Endothelial cell of umbilical vein (primary cell): Measurements from ENCODE around the gene USP43. TPM values are rescaled to one million over a fixed set of nuclear protein-coding genes. Genes with fewer than 3 reads are reported as not detected.
"Not testable (repeated sequence)": the region's sequence is repeated elsewhere in the genome, so short reads cannot be mapped to it uniquely, and the experiment has no call there.

Experiments used
- BruUV-seq: library from RNA; stranded (reverse); fragments of 400-500 nt; replicated peaks from 2 replicates; lab custom pipeline; 2021; lab: Mats Ljungman, UMichigan
- CTCF ChIA-PET: fragments of 300-600, 350-600 bp; sonication (Branson Sonifier 250); formaldehyde crosslinking; loops from one replicate; lab custom pipeline; 2021; ENCODE audit warnings: antibody characterized with exemption, inconsistent platforms; lab: Charles Lee
- POLR2A ChIA-PET: fragments of 300-600, 350-600 bp; sonication (Branson Sonifier 250); formaldehyde crosslinking; loops from one replicate; lab custom pipeline; 2021; ENCODE audit warnings: antibody characterized with exemption, inconsistent platforms; lab: Charles Lee
- DNase-seq: peaks from one replicate; pipeline ENCODE4 v3.0.0-alpha.2; 2011; ENCODE audit warnings: low read depth, low spot score
- FAIRE-seq: peaks from 2 replicates; lab custom pipeline; 2011; peaks lifted over from hg19 to GRCh38; lab: Jason Lieb, UNC
- H2AFZ ChIP-seq: 2 replicates; pipeline ENCODE4 v1.6.0; 2012; ENCODE audit warnings: low read depth, low read length, control low read depth, inconsistent platforms
- H3K27ac ChIP-seq: 2 replicates; pipeline ENCODE4 v1.5.1; 2011; ENCODE audit warnings: low read depth, mild to moderate bottlenecking, control low read depth, low read length, moderate library complexity; ENCODE audit not compliant: insufficient read depth
- H3K27me3 ChIP-seq, 2 experiments: 2 replicates each; pipeline versions ENCODE4 v1.6.0 to v1.6.1; 2011; ENCODE audit warnings: low read length in 2 of 2, mixed read lengths in 1 of 2; ENCODE audit not compliant: control insufficient read depth in 2 of 2, insufficient read depth in 2 of 2
- H3K36me3 ChIP-seq, 2 experiments: 2 replicates in 1 of 2; 3 replicates in 1 of 2; pipeline ENCODE4 v1.5.1; 2011; ENCODE audit warnings: low read length in 2 of 2, mild to moderate bottlenecking in 1 of 2, moderate library complexity in 1 of 2; ENCODE audit not compliant: control insufficient read depth in 2 of 2, insufficient read depth in 2 of 2; ENCODE audit errors: extremely low read depth in 1 of 2
- H3K4me1 ChIP-seq: 3 replicates; pipeline ENCODE4 v1.5.1; 2011; ENCODE audit warnings: mild to moderate bottlenecking, low read length; ENCODE audit not compliant: control insufficient read depth, insufficient read depth; ENCODE audit errors: extremely low read depth
- H3K4me2 ChIP-seq: 2 replicates; pipeline ENCODE4 v1.6.1; 2011; ENCODE audit warnings: low read length, control low read depth, mixed read lengths; ENCODE audit not compliant: insufficient read depth
- H3K4me3 ChIP-seq, 3 experiments: fragments of 200-600 bp in 1 of 3; sonication (generic), shearing (Covaris generic) in 1 of 3; replicated peaks in 1 of 3; 2 replicates each; pipeline ENCODE4 v1.5.1; 2011 to 2016; ENCODE audit warnings: control low read depth in 3 of 3, low read length in 3 of 3, mild to moderate bottlenecking in 2 of 3, inconsistent platforms in 1 of 3, low read depth in 1 of 3, moderate library complexity in 1 of 3; ENCODE audit not compliant: insufficient read depth in 1 of 3
- H3K79me2 ChIP-seq: 2 replicates; pipeline ENCODE4 v1.6.0; 2012; ENCODE audit warnings: low read length, inconsistent platforms; ENCODE audit not compliant: control insufficient read depth, insufficient read depth
- H3K9ac ChIP-seq: replicated peaks from 2 replicates; pipeline ENCODE3; 2011; ENCODE audit warnings: low read length, control low read depth; ENCODE audit not compliant: insufficient read depth; ENCODE audit errors: extremely low read depth
- H3K9me1 ChIP-seq: replicated peaks from 3 replicates; pipeline ENCODE4 v1.6.0; 2011; ENCODE audit warnings: mild to moderate bottlenecking, low read length; ENCODE audit not compliant: control insufficient read depth, insufficient read depth; ENCODE audit errors: extremely low read depth
- H3K9me3 ChIP-seq: replicated peaks from 2 replicates; pipeline ENCODE4 v1.5.1; 2012; ENCODE audit warnings: low read length, inconsistent platforms; ENCODE audit not compliant: control insufficient read depth, insufficient read depth
- H4K20me1 ChIP-seq: replicated peaks from 2 replicates; pipeline ENCODE3; 2011; ENCODE audit warnings: mild to moderate bottlenecking, low read length; ENCODE audit not compliant: control insufficient read depth, insufficient read depth; ENCODE audit errors: extremely low read depth
- CTCF ChIP-seq, 2 donors: IDR thresholded peaks; 1 replicate in 1 of 2; 2 replicates in 1 of 2; pipeline ENCODE4 v1.5.1; 2011; ENCODE audit warnings: low read length in 2 of 2, mild to moderate bottlenecking in 2 of 2, moderate library complexity in 2 of 2, control low read depth in 1 of 2, inconsistent platforms in 1 of 2, low read depth in 1 of 2; ENCODE audit not compliant: insufficient read depth in 1 of 2; ENCODE audit errors: extremely low read depth in 1 of 2
- EZH2 ChIP-seq: IDR thresholded peaks from 2 replicates; pipeline ENCODE4 v1.6.1; 2012; ENCODE audit warnings: borderline replicate concordance, low read depth, mild to moderate bottlenecking, moderate library complexity, low read length, inconsistent platforms; ENCODE audit not compliant: severe bottlenecking
- FOS ChIP-seq: IDR thresholded peaks from 2 replicates; pipeline ENCODE4 v1.6.1; 2011; ENCODE audit warnings: mild to moderate bottlenecking, low read length, moderate library complexity, borderline replicate concordance; ENCODE audit not compliant: insufficient read depth
- GATA2 ChIP-seq: IDR thresholded peaks from 2 replicates; pipeline ENCODE4 v1.7.0; 2011; ENCODE audit warnings: low read depth, mild to moderate bottlenecking, moderate library complexity, mixed read lengths, low read length; ENCODE audit not compliant: insufficient read length, insufficient read depth
- JUN ChIP-seq: IDR thresholded peaks from 2 replicates; pipeline ENCODE4 v1.6.1; 2011; ENCODE audit warnings: borderline replicate concordance, low read depth; ENCODE audit not compliant: insufficient read length, insufficient read depth
- MAX ChIP-seq: IDR thresholded peaks from 2 replicates; pipeline ENCODE4 v1.6.1; 2011; ENCODE audit not compliant: insufficient read depth, insufficient read length
- MYC ChIP-seq: IDR thresholded peaks from one replicate; pipeline ENCODE4 v1.6.1; 2011; ENCODE audit warnings: mild to moderate bottlenecking, low read depth, low read length
- POLR2A ChIP-seq: IDR thresholded peaks from 2 replicates; pipeline ENCODE4 v1.6.1; 2012; ENCODE audit warnings: low read depth, mild to moderate bottlenecking, control low read depth, low read length
- POLR2AphosphoS5 ChIP-seq: IDR thresholded peaks from 2 replicates; pipeline ENCODE4 v1.6.1; 2012; ENCODE audit warnings: low read depth, mild to moderate bottlenecking, control low read depth, low read length, moderate library complexity; ENCODE audit not compliant: insufficient read depth
- dilution Hi-C: fragments of 300-500 bp; cut with MboI; formaldehyde crosslinking; loops from one replicate; pipeline ENCODE4 v1.15.0; 2019; ENCODE audit warnings: low sequenced_read_pairs; ENCODE audit not compliant: extremely low pct_ligation_motif_present
- intact Hi-C: fragments of 100-400 bp; cut with micrococcal nuclease; formaldehyde crosslinking; loops from one replicate; pipeline ENCODE4 v1.10.0; 2022
- polyA plus RNA-seq, 4 experiments: library from polyadenylated mRNA; depleted of rRNA in 3 of 4; stranded (reverse) in 3 of 4; unstranded in 1 of 4; fragments of >200 nt; gene quantifications; 2 replicates each; pipeline versions ENCODE4 v1.2.1 to v1.2.3, GENCODE V29; 2011 to 2012; ENCODE audit warnings: missing spikeins in 1 of 4
- total RNA-seq: library from RNA; stranded (reverse); gene quantifications from 2 replicates; pipeline ENCODE4 v1.2.3, GENCODE V29; 2021

The USP43 gene
- total and polyA plus RNA-seq, 2 donors (not counting 3 experiments of a cell fraction or from before 2014, with no cell fraction given), result 0.01 TPM; not detected in 1

DNA sequence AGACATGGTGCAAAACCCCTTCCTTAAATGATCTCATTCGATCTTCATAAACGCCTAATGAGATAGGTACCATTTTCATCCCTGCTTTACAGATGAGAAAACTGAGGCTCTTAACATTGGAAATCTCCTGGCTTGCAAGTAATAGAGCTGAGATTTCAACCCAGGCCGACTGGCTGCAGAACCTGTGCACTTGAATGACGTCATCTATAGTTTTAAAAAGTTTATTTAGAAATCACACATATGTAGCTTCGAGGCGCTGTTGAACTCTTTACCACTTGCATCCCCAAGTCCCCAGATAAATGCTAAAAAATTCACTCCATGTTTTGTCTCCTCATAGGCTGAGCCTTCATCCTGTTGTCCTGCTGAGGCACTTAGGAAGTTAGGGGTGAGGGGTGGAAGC lies 38.9 kb upstream of the USP43 start:
- Histone ChIP-seq H3K27me3 (no peaks in the 10 kb centered on the region), H3K27ac (no peak overlapping the region), H3K36me3 (no peaks in the 10 kb centered on the region), H3K79me2 (no peaks in the 10 kb centered on the region), H3K9me3 (no peaks in the 10 kb centered on the region), H4K20me1 (no peaks in the 10 kb centered on the region), H3K9ac (no peak overlapping the region), H3K4me2 (no peak overlapping the region), H3K9me1 (no peaks in the 10 kb centered on the region), H2AFZ (no peak overlapping the region), H3K4me3 (no peak overlapping the region), H3K4me1 (no peaks in the 10 kb centered on the region)
- CTCF ChIA-PET, result no interaction called here
- no TSS peak for BruUV-seq
- intact Hi-C loops (loop anchor here (1.0 kb wide), 1 partner anchor 22 kb away; no protein-coding TSS in a partner anchor), dilution Hi-C loops (no loop called here)
- FAIRE-seq (no peak), DNase-seq (no peak)
- POLR2A ChIA-PET, result no interaction called here
- TF ChIP-seq MAX (no peak), EZH2 (no peak), POLR2A (no peak), MYC (no peak), GATA2 (no peak), JUN (no peak), POLR2AphosphoS5 (no peak), CTCF (IDR thresholded peaks at IDR 0.05; ENCODE audit: extremely low read depth in 1 of 2, insufficient read depth in 1 of 2, low read depth in 1 of 2, low read length in 2 of 2) (no peak), FOS (no peak)

DNA sequence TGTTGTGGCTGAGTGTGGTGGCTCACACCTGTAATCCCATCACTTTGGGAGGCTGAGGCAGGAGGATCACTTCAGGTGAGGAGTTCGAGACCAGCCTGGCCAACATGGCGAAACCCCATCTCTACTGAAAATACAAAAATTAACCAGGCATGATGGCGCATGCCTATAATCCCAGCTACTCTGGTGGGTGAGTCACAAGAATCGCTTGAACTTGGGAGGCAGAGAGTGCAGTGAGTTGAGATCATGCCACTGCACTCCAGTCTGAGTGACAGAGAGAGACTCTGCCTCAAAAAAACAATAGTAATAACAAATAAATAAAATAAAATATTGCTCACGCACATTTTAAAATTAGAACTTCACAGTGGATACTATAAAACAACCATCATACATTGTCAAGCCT lies 38.3 kb upstream of the USP43 start:
- H3K36me3 ChIP-seq, CTCF ChIA-PET, intact Hi-C loops, H3K4me3 ChIP-seq, H3K27me3 ChIP-seq, H3K9me1 ChIP-seq, H4K20me1 ChIP-seq, BruUV-seq, POLR2A ChIA-PET, H3K9ac ChIP-seq, dilution Hi-C loops, H3K4me1 ChIP-seq, H3K79me2 ChIP-seq, DNase-seq, H2AFZ ChIP-seq, H3K4me2 ChIP-seq, FAIRE-seq, H3K9me3 ChIP-seq, H3K27ac ChIP-seq: not testable (repeated sequence)
